HUES6 (cell line): ENCODE results near the gene FAF1.

ENCODE experiments used
- H3K27ac ChIP-seq: 2 replicates; pipeline ENCODE4 v1.7.0; 2013; ENCODE audit warnings: low read depth, mild to moderate bottlenecking, low read length, inconsistent platforms
- H3K27me3 ChIP-seq: 2 replicates; pipeline ENCODE4 v1.6.1; 2013; ENCODE audit warnings: low read length; ENCODE audit not compliant: control insufficient read depth, insufficient read depth
- H3K36me3 ChIP-seq: 2 replicates; pipeline ENCODE4 v1.6.1; 2013; ENCODE audit warnings: low read length; ENCODE audit not compliant: control insufficient read depth, insufficient read depth
- H3K4me1 ChIP-seq: 2 replicates; pipeline ENCODE4 v1.6.1; 2013; ENCODE audit warnings: low read length; ENCODE audit not compliant: control insufficient read depth, insufficient read depth
- H3K4me3 ChIP-seq: 2 replicates; pipeline ENCODE4 v1.5.1; 2013; ENCODE audit warnings: low read depth, low read length
- H3K9ac ChIP-seq: one replicate; pipeline ENCODE4 v1.6.1; 2013; ENCODE audit warnings: mild to moderate bottlenecking, low read length
- H3K9me3 ChIP-seq: 2 replicates; pipeline ENCODE4 v1.6.1; 2013; ENCODE audit warnings: low read depth, low read length; ENCODE audit not compliant: control insufficient read depth, insufficient read depth

FAF1 gene

GRCh38 chr1:50436489-50436888, 523.6 kb downstream of the FAF1 start:
- no peak overlapping the region for H3K4me3 ChIP-seq
- no peak overlapping the region for H3K9ac ChIP-seq
- H3K36me3 ChIP-seq, result 0 out of 2 replicates have a peak, but pooled peaks cover 2% of the 10 kb centered on the region
- no peak overlapping the region for H3K27ac ChIP-seq
- H3K4me1 ChIP-seq, result no peaks in the 10 kb centered on the region
- no peaks in the 10 kb centered on the region for H3K9me3 ChIP-seq
- H3K27me3 ChIP-seq, result peaks cover 35% of the 10 kb centered on the region

GRCh38 chr1:50430010-50430405, 530.1 kb downstream of the FAF1 start:
- Histone ChIP-seq H3K4me3 (peak overlapping the region; percentile 67), H3K9ac (no peak overlapping the region), H3K4me1 (peaks cover 31% of the 10 kb centered on the region), H3K27ac (no peak overlapping the region), H3K9me3 (no peaks in the 10 kb centered on the region), H3K36me3 (no peaks in the 10 kb centered on the region), H3K27me3 (peaks cover 98% of the 10 kb centered on the region)

- H3K36me3 ChIP-seq, result no peaks in the 10 kb centered on the region
- no peak overlapping the region for H3K27ac ChIP-seq
- peaks cover 38% of the 10 kb centered on the region for H3K4me1 ChIP-seq
- no peak overlapping the region for H3K9ac ChIP-seq
- no peaks in the 10 kb centered on the region for H3K9me3 ChIP-seq
- peak overlapping the region; percentile 27 for H3K4me3 ChIP-seq
- H3K27me3 ChIP-seq, result peaks cover 100% of the 10 kb centered on the region
Measured at GRCh38 chr1:50427818-50428779, 532.0 kb downstream of the FAF1 start.

- H3K4me3 ChIP-seq, result peak overlapping the region; percentile 27
- no peak overlapping the region for H3K27ac ChIP-seq
- H3K9me3 ChIP-seq, result no peaks in the 10 kb centered on the region
- H3K9ac ChIP-seq, result no peak overlapping the region
- H3K36me3 ChIP-seq, result no peaks in the 10 kb centered on the region
- H3K27me3 ChIP-seq, result peaks cover 100% of the 10 kb centered on the region
- peaks cover 46% of the 10 kb centered on the region for H3K4me1 ChIP-seq
Measured at GRCh38 chr1:50427086-50427817, 532.8 kb downstream of the FAF1 start.

GRCh38 chr1:50426702-50427085, 533.4 kb downstream of the FAF1 start:
- Histone ChIP-seq H3K4me3 (peak overlapping the region; percentile 27; the same call in 1 of the 2 replicates), H3K4me1 (peaks cover 46% of the 10 kb centered on the region), H3K27me3 (peaks cover 100% of the 10 kb centered on the region), H3K36me3 (no peaks in the 10 kb centered on the region), H3K9ac (no peak overlapping the region), H3K9me3 (no peaks in the 10 kb centered on the region), H3K27ac (no peak overlapping the region)

GRCh38 chr1:50426108-50426700, 533.9 kb downstream of the FAF1 start:
- Histone ChIP-seq H3K4me3 (no peak overlapping the region), H3K27me3 (peaks cover 100% of the 10 kb centered on the region), H3K36me3 (no peaks in the 10 kb centered on the region)

GRCh38 chr1:50425376-50426107, 534.5 kb downstream of the FAF1 start:
- H3K9me3 ChIP-seq, result no peaks in the 10 kb centered on the region
- peak overlapping the region; percentile 24; the same call in 1 of the 2 replicates for H3K4me3 ChIP-seq
- H3K27me3 ChIP-seq, result peaks cover 100% of the 10 kb centered on the region
- no peak overlapping the region for H3K9ac ChIP-seq
- H3K27ac ChIP-seq, result no peak overlapping the region
- peaks cover 44% of the 10 kb centered on the region for H3K4me1 ChIP-seq
- no peaks in the 10 kb centered on the region for H3K36me3 ChIP-seq

More at GRCh38 chr1:50426108-50426700, 533.9 kb downstream of the FAF1 start:
- no peak overlapping the region for H3K27ac ChIP-seq
- peaks cover 46% of the 10 kb centered on the region for H3K4me1 ChIP-seq
- H3K9ac ChIP-seq, result no peak overlapping the region
- H3K9me3 ChIP-seq, result no peaks in the 10 kb centered on the region

- H3K4me3 ChIP-seq, result peak overlapping the region; percentile 24; the same call in 1 of the 2 replicates
- H3K36me3 ChIP-seq, result no peaks in the 10 kb centered on the region
- H3K9ac ChIP-seq, result no peak overlapping the region
- no peak overlapping the region for H3K27ac ChIP-seq
- H3K9me3 ChIP-seq, result no peaks in the 10 kb centered on the region
- peaks cover 42% of the 10 kb centered on the region for H3K4me1 ChIP-seq
- peaks cover 100% of the 10 kb centered on the region for H3K27me3 ChIP-seq
Measured at GRCh38 chr1:50424884-50425375, 535.1 kb downstream of the FAF1 start.

GRCh38 chr1:50424045-50424883, 535.8 kb downstream of the FAF1 start:
- Histone ChIP-seq H3K27ac (no peak overlapping the region), H3K27me3 (peaks cover 100% of the 10 kb centered on the region), H3K4me1 (peaks cover 42% of the 10 kb centered on the region), H3K9me3 (no peaks in the 10 kb centered on the region), H3K36me3 (no peaks in the 10 kb centered on the region), H3K9ac (no peak overlapping the region), H3K4me3 (peak overlapping the region; percentile 68)

- Histone ChIP-seq H3K27me3 (peaks cover 100% of the 10 kb centered on the region), H3K9me3 (no peaks in the 10 kb centered on the region), H3K9ac (no peak overlapping the region), H3K36me3 (no peaks in the 10 kb centered on the region), H3K4me3 (peak overlapping the region; percentile 68), H3K4me1 (peaks cover 42% of the 10 kb centered on the region), H3K27ac (no peak overlapping the region)
Measured at GRCh38 chr1:50423670-50424000, 536.4 kb downstream of the FAF1 start.
